Measurements from ENCODE around the gene GPLD1.

- TF ChIP-seq ZFX (IDR thresholded peaks at IDR 0.05) (no peak), CTCF (conservative IDR thresholded peaks at IDR 0.05) (no peak)
Measured at GRCh38 chr6:24425091-24425490, 64.3 kb downstream of the GPLD1 start.
